ENCODE results near the gene EYA2. TPM values are rescaled to one million over a fixed set of nuclear protein-coding genes. Genes with fewer than 3 reads are reported as not detected.

The EYA2 gene
- total and polyA plus RNA-seq, 2 of the 4 experiments (the other 2 are of a cell fraction), result 2.3 to 5.4 TPM

- Histone ChIP-seq H2AFZ (replicated peaks; ENCODE audit: low read length, poor library complexity) (no peak overlapping the region), H3K27me3 (ENCODE audit: control insufficient read depth, insufficient read depth, low read length) (no peaks in the 10 kb centered on the region), H2BK120ac (ENCODE audit: low read depth, low read length) (no peak overlapping the region), H3K27ac (ENCODE audit: insufficient read depth, low read length) (no peak overlapping the region), H3K4me3 (ENCODE audit: insufficient read depth, low read depth, low read length) (no peak overlapping the region), H3K4ac (ENCODE audit: low read depth, low read length) (no peak overlapping the region), H2BK15ac (ENCODE audit: low read depth, low read length) (no peak overlapping the region), H3K14ac (replicated peaks; ENCODE audit: low read depth, low read length) (no peak overlapping the region), H3K4me2 (ENCODE audit: low read depth, low read length) (no peak overlapping the region), H3K56ac (ENCODE audit: extremely low read depth, insufficient read depth, low read length) (no peak overlapping the region), H2BK5ac (ENCODE audit: low read depth, low read length, poor library complexity, severe bottlenecking) (no peak overlapping the region), H4K8ac (ENCODE audit: low read depth in 2 of 2, low read length in 2 of 2) (no peak overlapping the region), H3K79me1 (ENCODE audit: low read depth in 1 of 2, low read length in 2 of 2) (no peaks in the 10 kb centered on the region), H3K9ac (ENCODE audit: low read depth, low read length) (no peak overlapping the region), H3K9me3 (ENCODE audit: control insufficient read depth, insufficient read depth, low read length) (no peaks in the 10 kb centered on the region), H3K18ac (ENCODE audit: low read depth, low read length) (no peak overlapping the region), H3K36me3 (ENCODE audit: control insufficient read depth, insufficient read depth, low read length) (no peaks in the 10 kb centered on the region), H4K20me1 (ENCODE audit: insufficient read depth, low read length) (no peaks in the 10 kb centered on the region), H3K9me1 (ENCODE audit: insufficient read depth, low read length) (no peaks in the 10 kb centered on the region), H2AK9ac (replicated peaks; ENCODE audit: low read depth, low read length, poor library complexity) (no peak overlapping the region), H2BK20ac (ENCODE audit: low read depth, low read length) (no peak overlapping the region), H3K23ac (ENCODE audit: low read depth, low read length) (no peak overlapping the region), H4K5ac (ENCODE audit: low read depth, low read length) (no peak overlapping the region), H2AK5ac (ENCODE audit: low read depth, low read length) (no peak overlapping the region), H4K91ac (ENCODE audit: insufficient read depth, low read depth, low read length) (no peak overlapping the region), H3K4me1 (ENCODE audit: control insufficient read depth, insufficient read depth, low read length) (peaks cover 2% of the 10 kb centered on the region; the same call in 1 of the 2 replicates)
- ATAC-seq (ENCODE audit: low read depth) (no peak), DNase-seq (no peak)
- WGBS, 2 experiments (ENCODE audit: extremely low coverage in 2 of 2, insufficient read length in 1 of 2), result no CpG with 5 or more reads among the region's 4 CpGs
- intact Hi-C loops (cut with micrococcal nuclease), result no loop called here
- CTCF ChIA-PET, result no interaction called here
- no TSS peak for BruUV-seq (replicated peaks)
- in situ Hi-C loops (cut with MboI; ENCODE audit: low sequenced_read_pairs), result no loop called here
- POLR2A ChIA-PET (ENCODE audit: unreplicated experiment), result no interaction called here
- TF ChIP-seq SMC3 (IDR thresholded peaks at IDR 0.05; ENCODE audit: low read depth, low read length) (no peak), CHD1 (IDR thresholded peaks at IDR 0.05; ENCODE audit: low read depth, low read length) (no peak), FOS (IDR thresholded peaks at IDR 0.05; ENCODE audit: low read depth, low read length) (no peak), MAFK (IDR thresholded peaks at IDR 0.05; ENCODE audit: low read depth, low read length) (no peak), RAD21 (IDR thresholded peaks at IDR 0.05; ENCODE audit: low read length) (no peak), ELK1 (IDR thresholded peaks at IDR 0.05; ENCODE audit: borderline replicate concordance, low read depth, low read length) (no peak), RFX5 (IDR thresholded peaks at IDR 0.05; ENCODE audit: low read depth, low read length) (no peak), BHLHE40 (IDR thresholded peaks at IDR 0.05; ENCODE audit: low read depth, low read length) (no peak), CEBPB (IDR thresholded peaks at IDR 0.05; ENCODE audit: low read depth, low read length) (no peak), USF2 (IDR thresholded peaks at IDR 0.05; ENCODE audit: low read depth, low read length) (no peak), NFE2L2 (IDR thresholded peaks at IDR 0.05; ENCODE audit: low read depth, low read length) (no peak), POLR2A (IDR thresholded peaks at IDR 0.05; ENCODE audit: low read depth, low read length) (no peak), MXI1 (IDR thresholded peaks at IDR 0.05; ENCODE audit: borderline replicate concordance, low read depth, low read length) (no peak), RCOR1 (IDR thresholded peaks at IDR 0.05; ENCODE audit: insufficient replicate concordance, low read length) (no peak), MAZ (IDR thresholded peaks at IDR 0.05; ENCODE audit: borderline replicate concordance, low read depth, low read length) (no peak), CTCF (conservative IDR thresholded peaks at IDR 0.05; ENCODE audit: low read depth, low read length) (no peak)
- dilution Hi-C loops (cut with HindIII; ENCODE audit: low sequenced_read_pairs, unreplicated experiment), result no loop called here
Measured at GRCh38 chr20:47058236-47058635, 163.6 kb downstream of the EYA2 start.

All from IMR-90 (cell line).